Measurements from ENCODE around the gene ALDH1B1. TPM values are rescaled to one million over a fixed set of nuclear protein-coding genes. Genes with fewer than 3 reads are reported as not detected.
"Not testable (repeated sequence)": the region's sequence is repeated elsewhere in the genome, so short reads cannot be mapped to it uniquely, and the experiment has no call there.

ALDH1B1 gene
- total and polyA plus RNA-seq, 12 donors = 4.4 to 46.8 (median 19.3) TPM

DNA sequence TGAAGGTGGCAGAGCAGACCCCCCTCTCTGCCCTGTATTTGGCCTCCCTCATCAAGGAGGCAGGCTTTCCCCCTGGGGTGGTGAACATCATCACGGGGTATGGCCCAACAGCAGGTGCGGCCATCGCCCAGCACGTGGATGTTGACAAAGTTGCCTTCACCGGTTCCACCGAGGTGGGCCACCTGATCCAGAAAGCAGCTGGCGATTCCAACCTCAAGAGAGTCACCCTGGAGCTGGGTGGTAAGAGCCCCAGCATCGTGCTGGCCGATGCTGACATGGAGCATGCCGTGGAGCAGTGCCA, 3.8 kb downstream of the ALDH1B1 start:
- Histone ChIP-seq H3K36me3 (replicated peaks in 1 of 2) (no peaks in the 10 kb centered on the region), H3K4me1 (replicated peaks in 1 of 2) (peaks cover 8 to 11% of the 10 kb centered on the region in 2 donors), H3K27me3 (no peaks in the 10 kb centered on the region), H3K27ac (no peak overlapping the region), H3K4me3 (no peak overlapping the region), H3K9me3 (replicated peaks in 1 of 3) (no peaks in the 10 kb centered on the region)
- TF ChIP-seq, protein P1, sequence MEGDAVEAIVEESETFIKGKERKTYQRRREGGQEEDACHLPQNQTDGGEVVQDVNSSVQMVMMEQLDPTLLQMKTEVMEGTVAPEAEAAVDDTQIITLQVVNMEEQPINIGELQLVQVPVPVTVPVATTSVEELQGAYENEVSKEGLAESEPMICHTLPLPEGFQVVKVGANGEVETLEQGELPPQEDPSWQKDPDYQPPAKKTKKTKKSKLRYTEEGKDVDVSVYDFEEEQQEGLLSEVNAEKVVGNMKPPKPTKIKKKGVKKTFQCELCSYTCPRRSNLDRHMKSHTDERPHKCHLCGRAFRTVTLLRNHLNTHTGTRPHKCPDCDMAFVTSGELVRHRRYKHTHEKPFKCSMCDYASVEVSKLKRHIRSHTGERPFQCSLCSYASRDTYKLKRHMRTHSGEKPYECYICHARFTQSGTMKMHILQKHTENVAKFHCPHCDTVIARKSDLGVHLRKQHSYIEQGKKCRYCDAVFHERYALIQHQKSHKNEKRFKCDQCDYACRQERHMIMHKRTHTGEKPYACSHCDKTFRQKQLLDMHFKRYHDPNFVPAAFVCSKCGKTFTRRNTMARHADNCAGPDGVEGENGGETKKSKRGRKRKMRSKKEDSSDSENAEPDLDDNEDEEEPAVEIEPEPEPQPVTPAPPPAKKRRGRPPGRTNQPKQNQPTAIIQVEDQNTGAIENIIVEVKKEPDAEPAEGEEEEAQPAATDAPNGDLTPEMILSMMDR (IDR thresholded peaks at IDR 0.05) = no peak
- no peak for TF ChIP-seq POLR2A (IDR thresholded peaks at IDR 0.05)
- WGBS, 4 donors = 87 to 100% (median 88%) methylated on average over 3 to 10 of the region's 10 CpGs
- no peak for DNase-seq
- intact Hi-C loops (cut with DNase I) = no loop called here

DNA sequence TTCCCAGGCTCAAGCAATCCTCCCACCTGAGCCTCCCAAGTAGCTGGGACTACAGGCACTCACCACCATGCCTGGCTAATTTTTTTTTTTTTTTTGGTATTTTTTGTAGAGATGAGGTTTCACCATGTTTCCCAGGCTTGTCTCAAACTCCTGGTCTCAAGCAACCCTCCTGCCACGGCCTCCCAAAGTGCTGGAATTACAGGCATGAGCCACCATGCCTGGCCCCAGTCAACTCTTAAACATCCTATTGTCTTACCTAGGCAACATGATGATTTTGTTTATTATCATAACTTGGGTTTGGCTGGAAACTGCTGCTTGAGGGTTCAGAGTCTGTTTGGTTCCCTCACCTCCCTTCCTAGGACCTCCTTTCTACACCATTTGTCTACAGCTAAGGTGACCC, 6.7 kb downstream of the ALDH1B1 start:
- H3K4me1 ChIP-seq (replicated peaks in 1 of 2); H3K27ac ChIP-seq; DNase-seq; H3K9me3 ChIP-seq (replicated peaks in 1 of 3); intact Hi-C loops (cut with DNase I); H3K4me3 ChIP-seq; H3K27me3 ChIP-seq; H3K36me3 ChIP-seq (replicated peaks in 1 of 2): not testable (repeated sequence)
- 90 to 95% (median 94%) methylated on average over 1 of the region's 1 CpG for WGBS, 4 donors

DNA sequence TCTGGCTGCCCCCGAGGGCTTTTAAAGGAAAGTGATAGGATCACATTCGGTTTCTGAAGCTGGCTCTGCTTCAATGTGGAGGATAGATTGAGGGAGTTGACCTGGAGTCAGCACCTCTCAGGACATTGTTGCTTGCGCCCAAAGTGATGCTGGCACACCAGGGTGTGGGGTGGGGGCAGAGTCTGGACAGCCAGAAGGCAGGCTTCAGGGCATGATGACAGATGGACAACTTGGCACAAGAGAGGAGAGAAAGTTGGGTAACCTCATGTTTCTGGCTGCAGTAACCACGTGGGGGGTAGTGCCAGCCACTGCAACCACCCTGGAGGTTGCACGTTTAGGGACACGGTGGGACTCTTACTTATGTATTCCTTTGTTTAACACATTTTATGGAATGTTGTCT, 9.5 kb downstream of the ALDH1B1 start:
- Histone ChIP-seq H3K36me3 (replicated peaks in 1 of 2) (no peaks in the 10 kb centered on the region), H3K27ac (no peak overlapping the region), H3K9me3 (replicated peaks in 1 of 3) (no peaks in the 10 kb centered on the region), H3K27me3 (no peaks in the 10 kb centered on the region), H3K4me1 (replicated peaks in 1 of 2) (no peaks in the 10 kb centered on the region), H3K4me3 (no peak overlapping the region)
- intact Hi-C loops (cut with DNase I) = loop anchor here in 1 of 2 donors (5.0 kb wide), 1 partner anchor 655 kb away; no protein-coding TSS in a partner anchor
- 63 to 77% (median 73%) methylated on average over 6 of the region's 6 CpGs for WGBS, 4 donors
- TF ChIP-seq, protein P1 (IDR thresholded peaks at IDR 0.05) = no peak
- TF ChIP-seq POLR2A (IDR thresholded peaks at IDR 0.05) = no peak
- no peak for DNase-seq

DNA sequence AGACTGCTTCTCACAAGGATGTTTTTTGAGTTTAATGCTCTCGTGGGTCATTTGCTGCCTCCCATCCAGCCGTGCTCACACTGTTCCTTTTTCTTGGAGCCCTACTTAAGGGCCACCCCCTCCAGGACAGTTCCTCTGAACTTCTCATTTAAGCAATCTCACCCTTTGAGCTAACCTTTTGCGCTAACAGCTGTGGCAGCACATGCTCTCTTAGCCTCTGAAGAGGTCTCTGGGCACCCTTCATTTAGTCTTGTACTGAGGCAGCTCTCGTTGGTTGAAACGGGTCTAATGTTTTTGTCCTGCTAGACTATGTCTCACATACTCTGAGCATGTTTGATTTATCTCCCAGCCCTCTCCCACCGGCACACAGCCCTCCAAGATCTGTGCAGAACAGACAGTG, 11.8 kb downstream of the ALDH1B1 start:
- Histone ChIP-seq H3K4me3 (no peak overlapping the region), H3K27ac (no peak overlapping the region), H3K9me3 (replicated peaks in 1 of 3) (no peaks in the 10 kb centered on the region), H3K27me3 (no peaks in the 10 kb centered on the region), H3K4me1 (replicated peaks in 1 of 2) (no peaks in the 10 kb centered on the region), H3K36me3 (replicated peaks in 1 of 2) (no peaks in the 10 kb centered on the region)
- 55 to 64% (median 60%) methylated on average over 6 of the region's 6 CpGs for WGBS, 4 donors
- intact Hi-C loops (cut with DNase I) = loop anchor here in 1 of 2 donors (5.0 kb wide), 1 partner anchor 657 kb away; no protein-coding TSS in a partner anchor
- no peak for TF ChIP-seq POLR2A (IDR thresholded peaks at IDR 0.05)
- TF ChIP-seq, protein P1 (IDR thresholded peaks at IDR 0.05) = no peak
- no peak for DNase-seq

DNA sequence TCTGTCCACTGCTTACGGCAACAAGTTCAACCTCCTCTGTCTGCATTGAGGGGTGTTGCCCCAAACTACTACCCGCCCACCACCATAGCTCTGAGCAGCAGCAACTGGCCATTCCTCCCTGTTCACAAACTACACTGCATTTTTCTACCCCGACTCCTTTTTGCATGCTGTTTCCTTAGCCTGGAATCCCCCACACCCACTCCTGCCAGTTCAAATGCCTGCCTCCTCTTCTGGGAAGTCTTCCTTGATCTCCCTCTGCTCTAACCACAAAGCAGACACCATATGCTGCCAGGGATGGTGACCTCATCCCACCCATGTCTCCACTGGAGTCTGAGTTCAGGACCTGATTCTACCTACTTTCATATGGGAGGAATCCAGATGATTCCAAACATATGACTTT, 13.3 kb downstream of the ALDH1B1 start:
- Histone ChIP-seq H3K27ac (no peak overlapping the region), H3K36me3 (replicated peaks in 1 of 2) (no peaks in the 10 kb centered on the region), H3K4me1 (replicated peaks in 1 of 2) (no peaks in the 10 kb centered on the region), H3K4me3 (no peak overlapping the region), H3K27me3 (no peaks in the 10 kb centered on the region), H3K9me3 (replicated peaks in 1 of 3) (no peaks in the 10 kb centered on the region)
- no peak for DNase-seq
- no peak for TF ChIP-seq POLR2A (IDR thresholded peaks at IDR 0.05)
- TF ChIP-seq, protein P1 (IDR thresholded peaks at IDR 0.05) = no peak
- intact Hi-C loops (cut with DNase I) = no loop called here
- WGBS, 4 donors = 61 to 69% (median 66%) methylated on average over 3 of the region's 3 CpGs
